Stimulated activated CD4-positive, alpha-beta T cell treated with anti-CD3 and anti-CD28 coated beads, Interleukin-2, amount 100 ng/mL, for 4 hours (primary cell): ENCODE measurements around the gene RGL4.
"Not testable (repeated sequence)": the region's sequence is repeated elsewhere in the genome, so short reads cannot be mapped to it uniquely, and the experiment has no call there.

Experiments used
- DNase-seq: peaks from one replicate; pipeline ENCODE4 v3.0.0-alpha.2; 2020; ENCODE audit warnings: low read depth

RGL4 gene

GRCh38 chr22:23698094-23698493 is 7.3 kb downstream of the RGL4 start:
- no peak for DNase-seq

GRCh38 chr22:23698673-23699235 is 7.9 kb downstream of the RGL4 start:
- no peak for DNase-seq

- DNase-seq: no peak
Measured at GRCh38 chr22:23700706-23701105, 9.9 kb downstream of the RGL4 start.

GRCh38 chr22:23704062-23704461 is 13.2 kb downstream of the RGL4 start:
- no peak for DNase-seq

- no peak for DNase-seq
Measured at GRCh38 chr22:23704829-23705228, 14.0 kb downstream of the RGL4 start.

GRCh38 chr22:23705358-23705757 is 14.5 kb downstream of the RGL4 start:
- DNase-seq: no peak

- no peak for DNase-seq
Measured at GRCh38 chr22:23708270-23708669, 17.5 kb downstream of the RGL4 start.

- DNase-seq: no peak
Measured at GRCh38 chr22:23709107-23709506, 18.3 kb downstream of the RGL4 start.

GRCh38 chr22:23712256-23712655 is 21.4 kb downstream of the RGL4 start:
- no peak for DNase-seq

GRCh38 chr22:23713696-23714595 is 23.1 kb downstream of the RGL4 start:
- DNase-seq: no peak

GRCh38 chr22:23714596-23715578 is 24.1 kb downstream of the RGL4 start:
- DNase-seq: no peak

- no peak for DNase-seq
Measured at GRCh38 chr22:23715806-23716375, 25.1 kb downstream of the RGL4 start.

GRCh38 chr22:23716811-23717801 is 26.3 kb downstream of the RGL4 start:
- DNase-seq: peak; percentile 74

- DNase-seq: no peak
Measured at GRCh38 chr22:23718371-23719165, 27.8 kb downstream of the RGL4 start.

- no peak for DNase-seq
Measured at GRCh38 chr22:23720855-23721254, 30.0 kb downstream of the RGL4 start.

GRCh38 chr22:23722160-23722559 is 31.3 kb downstream of the RGL4 start:
- no peak for DNase-seq

GRCh38 chr22:23722724-23723123 is 31.9 kb downstream of the RGL4 start:
- DNase-seq: no peak

GRCh38 chr22:23728108-23728507 is 37.3 kb downstream of the RGL4 start:
- not testable (repeated sequence) for DNase-seq

- DNase-seq: no peak
Measured at GRCh38 chr22:23737696-23738095, 46.9 kb downstream of the RGL4 start.
